Mesenchymal stem cell (in vitro differentiated cells and primary cell): Measurements from ENCODE around the gene DNAJC24.

Experiments used
- DNase-seq: peaks from one replicate; pipeline ENCODE4 v3.0.0-alpha.2; 2013
- H2AFZ ChIP-seq: one replicate; pipeline ENCODE4 v1.6.1; 2013; ENCODE audit warnings: low read depth, mild to moderate bottlenecking, control low read depth, inconsistent platforms, low read length, moderate library complexity
- H2AK5ac ChIP-seq: 2 replicates; pipeline ENCODE4 v1.6.1; 2013; ENCODE audit warnings: low read length, moderate library complexity, mild to moderate bottlenecking, inconsistent platforms; ENCODE audit not compliant: severe bottlenecking
- H2BK120ac ChIP-seq: one replicate; pipeline ENCODE4 v1.6.1; 2013; ENCODE audit warnings: low read depth, mild to moderate bottlenecking, inconsistent platforms, low read length, moderate library complexity
- H2BK12ac ChIP-seq, 2 experiments: one replicate each; pipeline ENCODE4 v1.6.1; 2013; ENCODE audit warnings: inconsistent platforms in 2 of 2, low read length in 2 of 2, mild to moderate bottlenecking in 2 of 2, moderate library complexity in 2 of 2, control low read depth in 1 of 2
- H2BK15ac ChIP-seq: one replicate; pipeline ENCODE4 v1.6.1; 2013; ENCODE audit warnings: mild to moderate bottlenecking, low read depth, inconsistent platforms; ENCODE audit not compliant: poor library complexity, severe bottlenecking
- H2BK5ac ChIP-seq: 2 replicates; pipeline ENCODE4 v1.6.1; 2013; ENCODE audit warnings: low read depth, mild to moderate bottlenecking, low read length, control low read depth, inconsistent platforms; ENCODE audit not compliant: poor library complexity, severe bottlenecking
- H3K14ac ChIP-seq, 2 experiments: one replicate each; pipeline ENCODE4 v1.6.1; 2013; ENCODE audit warnings: inconsistent platforms in 2 of 2, low read length in 2 of 2, control low read depth in 1 of 2, mild to moderate bottlenecking in 1 of 2, moderate library complexity in 1 of 2
- H3K18ac ChIP-seq, 2 experiments: one replicate each; pipeline ENCODE4 v1.6.1; 2013; ENCODE audit warnings: inconsistent platforms in 2 of 2, low read length in 2 of 2, control low read depth in 1 of 2, low read depth in 1 of 2, mild to moderate bottlenecking in 1 of 2
- H3K23ac ChIP-seq, 2 experiments: one replicate each; pipeline ENCODE4 v1.6.1; 2013; ENCODE audit warnings: inconsistent platforms in 2 of 2, low read length in 2 of 2, mild to moderate bottlenecking in 2 of 2, moderate library complexity in 2 of 2, control low read depth in 1 of 2
- H3K27ac ChIP-seq: 2 replicates; pipeline ENCODE4 v1.5.1; 2013; ENCODE audit warnings: mild to moderate bottlenecking, moderate library complexity, low read length, control low read depth, inconsistent platforms; ENCODE audit not compliant: poor library complexity, severe bottlenecking
- H3K27me3 ChIP-seq, 2 experiments: 2 replicates each; pipeline versions ENCODE4 v1.6.1 to v1.7.0; 2013; ENCODE audit warnings: low read length in 2 of 2, mild to moderate bottlenecking in 2 of 2, moderate library complexity in 2 of 2, control low read depth in 1 of 2, inconsistent platforms in 1 of 2; ENCODE audit not compliant: control insufficient read depth in 1 of 2, insufficient read depth in 1 of 2
- H3K36me3 ChIP-seq, 2 experiments: 2 replicates each; pipeline versions ENCODE4 v1.6.1 to v1.7.0; 2013; ENCODE audit warnings: low read length in 2 of 2, control low read depth in 1 of 2, inconsistent platforms in 1 of 2, low read depth in 1 of 2, mild to moderate bottlenecking in 1 of 2; ENCODE audit not compliant: insufficient read depth in 2 of 2, control insufficient read depth in 1 of 2
- H3K4ac ChIP-seq, 2 experiments: one replicate each; pipeline ENCODE4 v1.6.1; 2013; ENCODE audit warnings: inconsistent platforms in 2 of 2, low read length in 2 of 2, mild to moderate bottlenecking in 2 of 2, moderate library complexity in 2 of 2, control low read depth in 1 of 2, low read depth in 1 of 2
- H3K4me1 ChIP-seq: 2 replicates; pipeline ENCODE4 v1.6.1; 2013; ENCODE audit warnings: low read depth, low read length, control low read depth; ENCODE audit not compliant: control insufficient read depth, insufficient read depth
- H3K4me2 ChIP-seq: 2 replicates; pipeline ENCODE4 v1.6.1; 2013; ENCODE audit warnings: low read length, mild to moderate bottlenecking, inconsistent platforms; ENCODE audit not compliant: poor library complexity, severe bottlenecking
- H3K4me3 ChIP-seq, 2 experiments: 2 replicates each; pipeline versions ENCODE4 v1.5.1 to v1.7.0; 2013; ENCODE audit warnings: low read length in 2 of 2, mild to moderate bottlenecking in 2 of 2, control low read depth in 1 of 2, low read depth in 1 of 2; ENCODE audit not compliant: insufficient read depth in 1 of 2
- H3K79me1 ChIP-seq: replicated peaks from 2 replicates; pipeline ENCODE4 v1.6.1; 2013; ENCODE audit warnings: mild to moderate bottlenecking, control low read depth, low read length, inconsistent platforms; ENCODE audit not compliant: poor library complexity, severe bottlenecking
- H3K9ac ChIP-seq: 2 replicates; pipeline ENCODE4 v1.7.0; 2013; ENCODE audit warnings: mild to moderate bottlenecking, low read length, moderate library complexity
- H3K9me3 ChIP-seq: 2 replicates; pipeline ENCODE4 v1.7.0; 2013; ENCODE audit warnings: mild to moderate bottlenecking, low read length; ENCODE audit not compliant: control insufficient read depth
- H4K8ac ChIP-seq: one replicate; pipeline ENCODE4 v1.6.1; 2013; ENCODE audit warnings: inconsistent platforms, mild to moderate bottlenecking, low read length, moderate library complexity
- H4K91ac ChIP-seq: one replicate; pipeline ENCODE4 v1.6.1; 2013; ENCODE audit warnings: mild to moderate bottlenecking, low read length, inconsistent platforms
- WGBS: methylation state at CpG from one replicate; pipeline ENCODE4 v1.1.7; 2013; ENCODE audit warnings: mixed read lengths; 5-methylcytosine and 5-hydroxymethylcytosine counted together

DNAJC24 gene

GRCh38 chr11:31412946-31413345, 43.3 kb downstream of the DNAJC24 start:
- Histone ChIP-seq H2AFZ (no peak overlapping the region), H2BK120ac (no peak overlapping the region), H2BK5ac (no peak overlapping the region), H3K23ac (no peak overlapping the region), H2BK15ac (no peak overlapping the region), H3K27ac (no peak overlapping the region), H4K91ac (no peak overlapping the region), H3K9ac (no peak overlapping the region), H2AK5ac (no peak overlapping the region), H3K18ac (no peak overlapping the region), H3K14ac (no peak overlapping the region), H3K4ac (no peak overlapping the region), H3K4me3 (no peak overlapping the region), H3K36me3 (peaks cover 0 to 10% of the 10 kb centered on the region in 2 experiments), H3K79me1 (peaks cover 6% of the 10 kb centered on the region), H3K4me1 (no peaks in the 10 kb centered on the region), H2BK12ac (no peak overlapping the region), H4K8ac (no peak overlapping the region), H3K9me3 (no peaks in the 10 kb centered on the region), H3K27me3 (no peaks in the 10 kb centered on the region), H3K4me2 (no peak overlapping the region)
- 100% methylated on average over 2 of the region's 2 CpGs for WGBS
- peak; percentile 61 for DNase-seq

GRCh38 chr11:31414338-31414737, 44.7 kb downstream of the DNAJC24 start:
- DNase-seq = no peak

GRCh38 chr11:31415435-31415834, 45.8 kb downstream of the DNAJC24 start:
- no peak overlapping the region for H3K14ac ChIP-seq
- 88% methylated on average over 3 of the region's 4 CpGs for WGBS
- H3K4me3 ChIP-seq = no peak overlapping the region
- H2BK120ac ChIP-seq = no peak overlapping the region
- no peak overlapping the region for H3K4me2 ChIP-seq
- H2BK5ac ChIP-seq = no peak overlapping the region
- no peak overlapping the region for H2BK15ac ChIP-seq
- no peaks in the 10 kb centered on the region for H3K9me3 ChIP-seq
- no peak overlapping the region for H4K91ac ChIP-seq
- H3K9ac ChIP-seq = no peak overlapping the region
- H3K4ac ChIP-seq = no peak overlapping the region
- peaks cover 0 to 10% of the 10 kb centered on the region in 2 experiments for H3K36me3 ChIP-seq
- no peaks in the 10 kb centered on the region for H3K4me1 ChIP-seq
- DNase-seq = peak; percentile 4
- H3K18ac ChIP-seq = no peak overlapping the region
- no peaks in the 10 kb centered on the region for H3K27me3 ChIP-seq
- no peak overlapping the region for H3K27ac ChIP-seq
- H2AFZ ChIP-seq = no peak overlapping the region
- H2BK12ac ChIP-seq = no peak overlapping the region
- peaks cover 4% of the 10 kb centered on the region for H3K79me1 ChIP-seq
- H4K8ac ChIP-seq = no peak overlapping the region
- H3K23ac ChIP-seq = no peak overlapping the region
- H2AK5ac ChIP-seq = no peak overlapping the region

More at GRCh38 chr11:31414338-31414737, 44.7 kb downstream of the DNAJC24 start:
- Histone ChIP-seq H2BK120ac (no peak overlapping the region), H2BK12ac (no peak overlapping the region), H3K9me3 (no peaks in the 10 kb centered on the region), H3K9ac (no peak overlapping the region), H4K91ac (no peak overlapping the region), H4K8ac (no peak overlapping the region), H3K4me1 (no peaks in the 10 kb centered on the region), H2BK15ac (no peak overlapping the region), H3K27me3 (no peaks in the 10 kb centered on the region), H3K27ac (no peak overlapping the region), H3K4me3 (no peak overlapping the region), H2BK5ac (no peak overlapping the region), H3K79me1 (peaks cover 4% of the 10 kb centered on the region), H3K4me2 (no peak overlapping the region), H3K36me3 (peaks cover 0 to 10% of the 10 kb centered on the region in 2 experiments), H3K18ac (no peak overlapping the region), H3K23ac (no peak overlapping the region), H3K4ac (no peak overlapping the region), H3K14ac (no peak overlapping the region), H2AK5ac (no peak overlapping the region), H2AFZ (no peak overlapping the region)
- WGBS = 91% methylated on average over 2 of the region's 3 CpGs

- no peak overlapping the region for H2AK5ac ChIP-seq
- H2BK120ac ChIP-seq = no peak overlapping the region
- no peak overlapping the region for H2BK12ac ChIP-seq
- no peak overlapping the region for H4K8ac ChIP-seq
- H2AFZ ChIP-seq = no peak overlapping the region
- peaks cover 1% of the 10 kb centered on the region for H3K79me1 ChIP-seq
- H3K4me3 ChIP-seq = no peak overlapping the region
- no peak overlapping the region for H4K91ac ChIP-seq
- no peak overlapping the region for H2BK15ac ChIP-seq
- DNase-seq = no peak
- H3K27me3 ChIP-seq = no peaks in the 10 kb centered on the region
- WGBS = 72% methylated on average over 1 of the region's 1 CpG
- H3K4ac ChIP-seq = no peak overlapping the region
- no peaks in the 10 kb centered on the region for H3K4me1 ChIP-seq
- no peak overlapping the region for H3K27ac ChIP-seq
- H3K9me3 ChIP-seq = no peaks in the 10 kb centered on the region
- H3K14ac ChIP-seq = no peak overlapping the region
- H3K23ac ChIP-seq = no peak overlapping the region
- H3K36me3 ChIP-seq = peaks cover 0 to 10% of the 10 kb centered on the region in 2 experiments
- H3K18ac ChIP-seq = no peak overlapping the region
- no peak overlapping the region for H3K4me2 ChIP-seq
- H2BK5ac ChIP-seq = no peak overlapping the region
- no peak overlapping the region for H3K9ac ChIP-seq
Measured at GRCh38 chr11:31417357-31417756, 47.7 kb downstream of the DNAJC24 start.
